Measurements from ENCODE around the gene EFNB1.

DNA sequence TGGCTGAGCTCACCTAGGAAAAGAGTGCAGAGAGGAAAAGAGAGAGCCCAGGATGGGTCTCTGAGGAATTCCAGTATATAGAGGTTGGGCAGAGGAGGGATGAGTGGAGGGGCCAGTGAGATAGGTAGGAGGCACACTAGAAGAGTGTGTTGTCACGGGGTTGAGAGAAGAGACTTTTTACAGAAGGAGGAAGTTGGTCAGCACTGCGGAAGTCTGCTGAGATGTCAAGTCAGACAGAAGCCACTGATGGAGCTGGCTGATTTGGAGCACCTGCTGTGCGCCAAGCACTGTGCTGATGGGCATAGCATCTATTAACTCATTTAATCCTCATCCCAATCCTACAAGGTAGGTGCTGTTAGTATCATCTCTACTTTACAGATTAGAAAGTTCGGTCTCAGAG is 60.4 kb downstream of the EFNB1 start:
- TF ChIP-seq CCAR2 (IDR thresholded peaks at IDR 0.05; ENCODE audit: low read depth, low read length): no peak
- no peak for TF ChIP-seq KAT2B (IDR thresholded peaks at IDR 0.05; ENCODE audit: low read depth, low read length)
- no peak for TF ChIP-seq SPI1 (IDR thresholded peaks at IDR 0.05; ENCODE audit: borderline replicate concordance, low read depth, low read length)
- TF ChIP-seq HNRNPH1 (optimal IDR thresholded peaks at IDR 0.05; ENCODE audit: low read depth, low read length): no peak
- no peak for TF ChIP-seq PYGO2 (tag; IDR thresholded peaks at IDR 0.05)
- TF ChIP-seq, protein P1, sequence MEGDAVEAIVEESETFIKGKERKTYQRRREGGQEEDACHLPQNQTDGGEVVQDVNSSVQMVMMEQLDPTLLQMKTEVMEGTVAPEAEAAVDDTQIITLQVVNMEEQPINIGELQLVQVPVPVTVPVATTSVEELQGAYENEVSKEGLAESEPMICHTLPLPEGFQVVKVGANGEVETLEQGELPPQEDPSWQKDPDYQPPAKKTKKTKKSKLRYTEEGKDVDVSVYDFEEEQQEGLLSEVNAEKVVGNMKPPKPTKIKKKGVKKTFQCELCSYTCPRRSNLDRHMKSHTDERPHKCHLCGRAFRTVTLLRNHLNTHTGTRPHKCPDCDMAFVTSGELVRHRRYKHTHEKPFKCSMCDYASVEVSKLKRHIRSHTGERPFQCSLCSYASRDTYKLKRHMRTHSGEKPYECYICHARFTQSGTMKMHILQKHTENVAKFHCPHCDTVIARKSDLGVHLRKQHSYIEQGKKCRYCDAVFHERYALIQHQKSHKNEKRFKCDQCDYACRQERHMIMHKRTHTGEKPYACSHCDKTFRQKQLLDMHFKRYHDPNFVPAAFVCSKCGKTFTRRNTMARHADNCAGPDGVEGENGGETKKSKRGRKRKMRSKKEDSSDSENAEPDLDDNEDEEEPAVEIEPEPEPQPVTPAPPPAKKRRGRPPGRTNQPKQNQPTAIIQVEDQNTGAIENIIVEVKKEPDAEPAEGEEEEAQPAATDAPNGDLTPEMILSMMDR (IDR thresholded peaks at IDR 0.05 in 2 of 3, conservative IDR thresholded peaks at IDR 0.05 in 1 of 3; ENCODE audit: insufficient read depth in 2 of 3, low read depth in 1 of 3, low read length in 3 of 3): no peak
- TF ChIP-seq JUND (IDR thresholded peaks at IDR 0.05; ENCODE audit: borderline replicate concordance, low read depth, low read length): no peak
- no peak for TF ChIP-seq JUND (tag; IDR thresholded peaks at IDR 0.05; ENCODE audit: borderline replicate concordance, low read depth, low read length)

Data from K562 (cell line).